KMS-11 (cell line): Measurements from ENCODE around the gene NAV2.

Source experiments
- H2AFZ ChIP-seq: fragments of 200-600 bp; sonication (generic); 2 replicates; pipeline ENCODE4 v1.6.1; 2016; ENCODE audit warnings: antibody characterized with exemption, mixed run types, low read depth
- H3K27ac ChIP-seq: fragments of 200-600 bp; sonication (generic); 2 replicates; pipeline ENCODE4 v1.6.1; 2016; ENCODE audit warnings: mild to moderate bottlenecking, mixed run types
- H3K27me3 ChIP-seq: fragments of 200-600 bp; sonication (generic); 2 replicates; pipeline ENCODE4 v1.6.1; 2017; ENCODE audit warnings: mild to moderate bottlenecking, low read depth, mixed run types, moderate library complexity; ENCODE audit not compliant: insufficient read depth
- H3K36me3 ChIP-seq: fragments of 200-600 bp; sonication (generic); 2 replicates; pipeline ENCODE4 v1.6.1; 2017; ENCODE audit warnings: mild to moderate bottlenecking, mixed run types; ENCODE audit not compliant: insufficient read depth
- H3K4me1 ChIP-seq: fragments of 200-600 bp; sonication (generic); 2 replicates; pipeline ENCODE4 v1.6.1; 2016; ENCODE audit warnings: mild to moderate bottlenecking, low read depth, mixed run types; ENCODE audit not compliant: poor library complexity, severe bottlenecking
- H3K4me2 ChIP-seq: fragments of 200-600 bp; sonication (generic); 2 replicates; pipeline ENCODE4 v1.7.0; 2016; ENCODE audit warnings: mild to moderate bottlenecking, mixed run types
- H3K4me3 ChIP-seq: fragments of 200-600 bp; sonication (generic); IDR thresholded peaks from 2 replicates; pipeline ENCODE4 v1.6.1; 2017; ENCODE audit warnings: low read depth, low read length, mixed read lengths; ENCODE audit not compliant: insufficient read depth
- H3K79me2 ChIP-seq: fragments of 200-600 bp; sonication (generic); 2 replicates; pipeline ENCODE4 v1.6.1; 2016; ENCODE audit warnings: low read depth, mixed run types; ENCODE audit not compliant: insufficient read depth
- H3K9ac ChIP-seq: fragments of 200-600 bp; sonication (generic); 2 replicates; pipeline ENCODE4 v1.6.1; 2016; ENCODE audit warnings: mild to moderate bottlenecking, mixed run types
- H4K20me1 ChIP-seq: fragments of 200-600 bp; sonication (generic); 2 replicates; pipeline ENCODE4 v1.6.1; 2016; ENCODE audit warnings: mild to moderate bottlenecking, mixed run types; ENCODE audit not compliant: insufficient read depth
- TF ChIP-seq, protein P1 (sequence below): fragments of 200-600 bp; sonication (generic); conservative IDR thresholded peaks from 2 replicates; pipeline ENCODE4 v1.6.1; 2017; ENCODE audit warnings: low read depth, mild to moderate bottlenecking, antibody characterized with exemption, low read length, moderate library complexity, mixed read lengths

The NAV2 gene

DNA sequence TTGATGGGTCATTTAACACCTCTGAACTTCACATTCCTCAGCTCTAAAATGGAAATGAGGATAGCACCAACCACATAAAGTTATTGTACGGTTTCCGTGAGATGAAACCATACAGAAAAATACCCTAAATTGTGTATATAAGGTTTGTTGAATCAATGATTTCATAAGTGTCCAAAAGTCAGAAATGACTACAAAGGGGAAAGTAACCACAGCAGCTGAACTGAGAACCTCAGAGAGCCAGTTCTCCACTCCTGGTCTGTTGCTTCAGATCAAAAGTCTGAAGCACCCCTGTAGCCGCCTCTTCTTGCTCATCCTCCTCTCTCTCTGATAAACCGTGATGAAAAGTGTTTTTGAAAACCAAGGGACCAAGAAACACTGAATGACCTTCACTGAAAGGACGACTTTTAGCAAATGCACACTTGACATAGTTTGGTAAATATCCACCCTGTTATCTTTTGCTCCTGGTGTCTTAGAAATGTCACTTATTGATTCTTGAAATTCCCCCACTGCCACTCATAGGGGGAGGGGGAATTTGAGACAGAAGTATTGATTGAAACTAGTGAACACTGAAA is 194.5 kb downstream of the NAV2 start:
- TF ChIP-seq, protein P1, sequence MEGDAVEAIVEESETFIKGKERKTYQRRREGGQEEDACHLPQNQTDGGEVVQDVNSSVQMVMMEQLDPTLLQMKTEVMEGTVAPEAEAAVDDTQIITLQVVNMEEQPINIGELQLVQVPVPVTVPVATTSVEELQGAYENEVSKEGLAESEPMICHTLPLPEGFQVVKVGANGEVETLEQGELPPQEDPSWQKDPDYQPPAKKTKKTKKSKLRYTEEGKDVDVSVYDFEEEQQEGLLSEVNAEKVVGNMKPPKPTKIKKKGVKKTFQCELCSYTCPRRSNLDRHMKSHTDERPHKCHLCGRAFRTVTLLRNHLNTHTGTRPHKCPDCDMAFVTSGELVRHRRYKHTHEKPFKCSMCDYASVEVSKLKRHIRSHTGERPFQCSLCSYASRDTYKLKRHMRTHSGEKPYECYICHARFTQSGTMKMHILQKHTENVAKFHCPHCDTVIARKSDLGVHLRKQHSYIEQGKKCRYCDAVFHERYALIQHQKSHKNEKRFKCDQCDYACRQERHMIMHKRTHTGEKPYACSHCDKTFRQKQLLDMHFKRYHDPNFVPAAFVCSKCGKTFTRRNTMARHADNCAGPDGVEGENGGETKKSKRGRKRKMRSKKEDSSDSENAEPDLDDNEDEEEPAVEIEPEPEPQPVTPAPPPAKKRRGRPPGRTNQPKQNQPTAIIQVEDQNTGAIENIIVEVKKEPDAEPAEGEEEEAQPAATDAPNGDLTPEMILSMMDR: no peak
- Histone ChIP-seq H3K27ac (no peak overlapping the region), H3K79me2 (no peaks in the 10 kb centered on the region), H3K4me1 (no peaks in the 10 kb centered on the region), H3K4me2 (no peak overlapping the region), H3K36me3 (no peaks in the 10 kb centered on the region), H3K27me3 (no peaks in the 10 kb centered on the region), H3K4me3 (no peak overlapping the region), H4K20me1 (no peaks in the 10 kb centered on the region), H3K9ac (no peak overlapping the region), H2AFZ (no peak overlapping the region)

DNA sequence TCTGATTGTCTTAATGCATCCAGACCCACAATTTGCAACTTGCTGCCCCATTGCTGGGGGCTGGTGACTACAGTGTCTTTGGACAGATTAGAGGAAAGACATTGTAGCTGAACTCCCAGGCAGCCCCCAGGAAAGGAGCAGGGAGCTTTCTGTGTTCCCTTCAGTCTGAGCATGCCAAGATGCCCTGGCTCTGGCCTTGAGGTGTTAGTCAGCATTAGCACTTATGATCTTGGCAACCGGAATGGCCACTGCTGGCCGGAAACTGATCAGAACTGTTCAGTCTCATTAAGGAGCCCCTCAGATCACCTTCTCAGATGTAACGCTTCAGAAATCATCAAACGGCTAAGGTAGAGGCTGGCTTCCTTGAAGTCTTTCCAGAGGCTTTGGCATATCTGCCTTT is 195.2 kb downstream of the NAV2 start:
- H3K4me3 ChIP-seq: no peak overlapping the region
- H3K79me2 ChIP-seq: no peaks in the 10 kb centered on the region
- H3K4me2 ChIP-seq: no peak overlapping the region
- H2AFZ ChIP-seq: no peak overlapping the region
- no peaks in the 10 kb centered on the region for H3K4me1 ChIP-seq
- H3K36me3 ChIP-seq: no peaks in the 10 kb centered on the region
- H3K27me3 ChIP-seq: no peaks in the 10 kb centered on the region
- TF ChIP-seq, protein P1: no peak
- no peak overlapping the region for H3K27ac ChIP-seq
- no peaks in the 10 kb centered on the region for H4K20me1 ChIP-seq
- no peak overlapping the region for H3K9ac ChIP-seq

DNA sequence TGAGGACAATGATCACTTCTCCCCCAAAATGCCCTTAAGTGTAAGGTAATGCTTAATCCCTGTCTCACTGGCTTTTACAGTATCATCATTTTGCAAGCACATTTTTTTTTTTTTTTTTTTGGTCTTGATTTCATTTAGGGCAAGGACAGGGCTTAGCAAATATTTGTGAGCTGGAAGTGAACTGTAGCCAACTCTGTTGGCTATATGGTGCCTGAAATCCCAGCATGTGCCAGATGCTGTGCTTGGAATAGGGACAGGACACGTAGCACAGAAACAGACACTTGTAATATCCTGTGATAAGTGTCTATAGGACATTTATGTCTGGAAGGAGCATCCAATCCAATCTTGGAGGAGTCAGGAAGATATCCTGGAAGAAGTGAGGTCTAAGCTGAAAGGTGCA is 198.3 kb downstream of the NAV2 start:
- TF ChIP-seq, protein P1: no peak
- Histone ChIP-seq H3K9ac (no peak overlapping the region), H2AFZ (no peak overlapping the region), H3K27me3 (no peaks in the 10 kb centered on the region), H3K4me3 (no peak overlapping the region), H3K36me3 (no peaks in the 10 kb centered on the region), H3K4me2 (no peak overlapping the region), H4K20me1 (no peaks in the 10 kb centered on the region), H3K79me2 (no peaks in the 10 kb centered on the region), H3K4me1 (no peaks in the 10 kb centered on the region), H3K27ac (no peak overlapping the region)

DNA sequence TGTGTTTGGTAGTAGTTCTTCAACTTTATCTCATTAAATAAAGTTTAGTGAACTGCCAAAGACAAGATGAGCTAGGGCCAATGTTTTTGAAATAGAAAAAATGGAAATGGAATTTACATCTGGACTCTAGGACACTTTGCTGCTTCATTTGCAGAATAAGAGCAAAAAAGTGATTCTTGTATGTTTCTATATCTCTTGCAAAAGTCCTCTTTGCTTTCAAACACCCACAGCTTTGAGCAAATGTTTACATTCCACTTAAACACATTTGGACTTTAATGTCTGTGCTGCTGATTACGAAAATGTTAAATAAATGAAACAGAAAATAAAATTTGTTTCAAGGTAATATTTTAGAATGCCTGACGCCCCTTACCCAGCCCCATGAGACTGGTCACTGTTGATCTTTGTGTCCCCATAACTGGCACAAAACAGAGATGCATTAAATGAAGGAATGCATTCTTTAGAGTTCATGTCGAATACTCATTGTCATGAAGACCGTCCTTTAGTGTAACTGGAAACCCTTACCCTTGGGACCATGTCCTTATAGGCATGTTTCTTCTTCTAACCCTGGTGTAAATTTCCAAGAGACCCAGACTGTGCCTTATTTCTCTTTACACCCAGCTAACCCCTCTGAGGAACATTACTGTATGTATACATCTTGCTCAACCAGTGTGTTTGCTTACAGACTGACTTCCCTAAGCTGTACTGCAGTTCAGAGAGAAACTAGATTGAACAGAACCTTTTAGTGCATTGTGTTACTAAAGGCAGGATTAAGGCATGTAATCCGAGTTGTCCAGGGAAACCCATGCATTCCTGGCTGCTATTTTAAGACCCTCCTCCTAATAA is 199.7 kb downstream of the NAV2 start:
- Histone ChIP-seq H4K20me1 (no peaks in the 10 kb centered on the region), H3K9ac (no peak overlapping the region), H3K36me3 (no peaks in the 10 kb centered on the region), H3K4me2 (no peak overlapping the region), H2AFZ (no peak overlapping the region), H3K4me1 (no peaks in the 10 kb centered on the region), H3K4me3 (no peak overlapping the region), H3K79me2 (no peaks in the 10 kb centered on the region), H3K27me3 (no peaks in the 10 kb centered on the region), H3K27ac (no peak overlapping the region)
- TF ChIP-seq, protein P1: no peak
